Frontal cortex (tissue), 4 donors: ENCODE results near the gene PNKD. TPM values are rescaled to one million over a fixed set of nuclear protein-coding genes. Genes with fewer than 3 reads are reported as not detected.

Experiments used
- DNase-seq, 2 donors: peaks; one replicate each; pipeline ENCODE4 v3.0.0; 2012; ENCODE audit warnings: low spot score in 2 of 2
- FAIRE-seq: peaks from 2 replicates; lab custom pipeline; 2012; peaks lifted over from hg19 to GRCh38; lab: Jason Lieb, UNC
- total RNA-seq: library from RNA; depleted of rRNA; stranded (reverse); fragments of >200 nt; gene quantifications from one replicate; pipeline ENCODE4 v1.2.3, GENCODE V29; 2014
- donor health status: control.
- donor health status: control.
- donor health status: control.

Gene PNKD
- total RNA-seq, 1 donor from 2014 or later, result 15.1 TPM

DNA sequence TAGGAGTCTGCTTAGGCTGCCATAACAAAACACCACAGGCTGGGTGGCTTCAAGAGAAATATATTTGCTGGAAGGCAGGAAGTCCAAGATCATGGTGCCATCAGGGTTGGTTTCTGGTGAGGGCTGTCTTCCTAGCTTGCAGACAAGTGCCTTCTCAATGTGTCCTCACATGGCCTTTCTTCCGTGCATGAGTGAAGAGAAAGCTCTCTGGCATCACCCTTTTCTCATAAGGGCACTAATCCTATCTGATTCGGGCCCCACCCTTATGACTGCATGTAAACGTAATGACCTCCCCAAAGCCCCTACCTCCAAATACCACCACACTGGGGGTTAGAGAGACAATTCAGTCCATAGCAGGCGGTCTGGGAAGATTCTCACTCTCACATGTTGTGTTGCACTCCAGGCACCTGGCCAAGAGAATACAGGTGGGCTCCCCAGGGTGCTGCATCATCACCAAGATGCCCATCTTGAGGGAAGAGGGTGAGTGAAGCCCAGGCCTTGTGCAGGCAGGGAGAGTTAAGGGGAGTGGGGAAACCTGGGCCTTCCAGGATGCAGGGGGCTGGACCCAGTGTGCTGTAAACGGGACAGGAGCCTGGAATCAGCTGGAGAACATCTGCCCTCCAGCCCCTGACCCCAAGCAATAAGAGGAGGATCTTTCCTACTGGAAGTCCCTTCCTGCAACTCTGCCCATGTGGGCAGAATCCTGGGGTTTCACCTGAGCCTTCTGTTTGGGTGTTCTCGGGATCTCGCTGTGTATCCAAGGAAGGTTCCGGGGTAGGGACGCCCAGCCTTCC, 96.5 kb downstream of the PNKD start:
- no peak for FAIRE-seq
- no peak for DNase-seq

GRCh38 chr2:218367415-218368149, 97.3 kb downstream of the PNKD start:
- DNase-seq (peak; percentile 71 to 87), FAIRE-seq (no peak)

DNA sequence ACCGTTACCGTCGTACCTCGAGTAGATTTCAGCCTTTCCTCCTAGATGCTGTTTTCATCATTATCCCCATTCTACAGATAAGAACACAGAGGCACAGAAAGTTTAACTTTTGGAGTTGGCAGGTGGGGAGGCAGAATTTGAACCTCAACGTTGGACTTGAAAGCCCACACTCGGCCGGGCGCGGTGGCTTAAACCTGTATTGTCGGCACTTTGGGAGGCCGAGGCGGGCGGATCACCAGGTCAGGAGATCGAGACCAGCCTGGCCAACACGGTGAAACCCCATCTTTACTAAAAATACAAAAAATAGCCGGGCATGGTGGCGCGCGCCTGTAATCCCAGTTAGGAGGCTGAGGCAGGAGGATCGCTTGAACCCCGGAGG, 97.8 kb downstream of the PNKD start:
- FAIRE-seq, result no peak
- no peak for DNase-seq

DNA sequence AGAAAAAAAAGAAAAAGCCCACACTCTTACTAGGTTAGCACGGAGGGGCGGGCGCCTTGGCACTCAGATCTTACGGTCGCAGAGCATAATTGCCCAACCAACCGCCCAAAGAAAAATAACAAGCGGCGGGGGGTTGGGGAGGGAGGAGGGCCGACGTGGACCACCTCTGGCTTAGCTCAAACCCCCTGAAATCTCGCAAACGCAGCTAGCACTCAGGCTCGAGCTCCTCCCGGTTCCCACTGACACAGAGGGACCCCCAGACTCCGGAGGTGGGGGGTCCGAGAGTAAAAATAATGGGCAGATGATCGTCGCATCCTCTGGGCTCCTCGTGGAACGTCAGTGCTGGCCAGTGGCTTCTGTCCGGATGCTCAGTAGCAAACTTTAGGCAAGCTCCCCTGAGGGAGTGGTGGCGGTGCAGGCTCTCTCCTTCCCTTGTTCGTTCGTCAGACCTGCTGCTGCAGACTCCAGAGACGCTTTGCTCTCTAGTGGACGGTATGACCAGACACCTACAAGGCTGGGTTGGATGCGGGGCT, 98.4 kb downstream of the PNKD start:
- no peak for DNase-seq
- FAIRE-seq, result no peak

GRCh38 chr2:218369330-218369729, 99.0 kb downstream of the PNKD start:
- DNase-seq (no peak), FAIRE-seq (no peak)

DNA sequence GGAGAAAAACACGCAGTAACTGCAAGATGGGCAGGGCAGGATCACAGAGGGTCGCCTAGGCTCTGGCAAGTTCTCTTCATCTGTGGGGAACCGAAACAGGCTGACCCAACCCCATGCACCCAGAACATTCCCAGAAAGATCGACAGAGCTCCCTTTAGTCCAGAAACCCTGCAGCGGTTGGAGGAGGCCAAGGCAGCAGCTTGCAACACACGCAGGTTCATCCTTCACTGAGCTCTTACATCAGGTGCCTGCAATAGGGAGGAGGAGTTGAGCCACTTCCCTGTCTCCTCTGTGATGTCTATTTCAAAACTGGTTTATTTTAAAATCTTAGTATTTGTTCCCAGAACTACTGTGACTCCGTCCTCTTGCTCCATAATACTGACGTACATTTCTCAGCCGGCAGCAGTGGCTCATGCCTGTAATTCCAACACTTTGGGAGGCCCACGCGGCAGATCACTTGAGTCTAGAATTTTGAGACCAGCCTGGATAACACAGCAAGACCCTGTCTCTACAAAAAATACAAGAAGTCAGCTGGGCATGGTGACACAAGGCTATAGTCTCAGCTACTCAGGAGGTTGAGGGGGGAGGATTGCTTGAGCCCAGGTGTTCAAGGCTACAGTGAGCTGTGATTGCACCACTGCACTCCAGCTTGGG, 100.2 kb downstream of the PNKD start:
- no peak for DNase-seq
- no peak for FAIRE-seq

- FAIRE-seq, result no peak
- DNase-seq, result no peak
Observed at GRCh38 chr2:218371983-218372350, 101.6 kb downstream of the PNKD start.

- DNase-seq, result no peak
- FAIRE-seq, result no peak
Observed at GRCh38 chr2:218374795-218375194, 104.5 kb downstream of the PNKD start.

- DNase-seq (no peak), FAIRE-seq (no peak)
Observed at GRCh38 chr2:218375212-218375611, 104.9 kb downstream of the PNKD start.

DNA sequence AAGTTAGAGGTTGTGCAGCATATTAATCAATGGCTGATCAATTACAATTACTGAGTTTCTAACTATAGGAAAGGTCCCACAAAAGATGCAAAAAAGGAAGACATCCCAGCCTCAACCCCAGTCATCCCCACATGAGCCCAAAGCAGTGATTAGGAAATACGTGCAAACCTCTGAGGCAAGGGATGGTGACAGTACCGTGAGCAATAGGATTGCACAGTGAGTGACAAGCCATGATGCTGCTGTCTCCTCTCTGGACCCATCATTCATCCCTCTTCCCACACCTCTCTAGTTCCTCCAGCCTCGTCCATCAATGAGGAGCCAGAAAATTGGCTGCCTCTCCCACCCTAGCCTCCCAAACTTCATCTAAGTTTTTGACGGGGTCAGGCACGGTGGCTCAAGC, 107.7 kb downstream of the PNKD start:
- FAIRE-seq, result no peak
- DNase-seq, result no peak

DNA sequence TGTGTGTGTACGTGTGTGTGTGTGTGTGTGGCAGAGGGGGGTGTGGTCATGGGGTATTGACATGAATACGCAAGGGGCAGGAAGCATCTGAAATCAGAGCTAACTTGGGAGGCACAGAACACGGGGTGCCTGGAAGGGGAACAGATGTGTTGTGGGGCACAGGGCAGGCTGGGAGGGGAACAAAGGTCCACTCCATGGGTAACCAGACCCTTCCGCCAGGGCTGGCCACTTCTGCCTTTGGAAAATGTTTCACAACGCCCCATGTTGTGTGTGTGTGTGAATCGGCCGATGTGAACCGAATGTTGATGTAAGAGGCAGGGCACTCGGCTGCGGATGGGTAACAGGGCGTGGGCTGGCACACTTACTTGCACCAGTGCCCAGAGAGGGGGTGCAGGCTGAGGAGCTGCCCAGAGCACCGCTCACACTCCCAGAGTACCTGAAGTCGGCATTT, 111.6 kb downstream of the PNKD start, which contains the start of gene SLC11A1:
Gene SLC11A1 (plus strand): TSS at position 358 of the 451 bp plus-strand sequence. CDS start 96 bp downstream, outside the sequence.
- no peak for FAIRE-seq
- no peak for DNase-seq

DNA sequence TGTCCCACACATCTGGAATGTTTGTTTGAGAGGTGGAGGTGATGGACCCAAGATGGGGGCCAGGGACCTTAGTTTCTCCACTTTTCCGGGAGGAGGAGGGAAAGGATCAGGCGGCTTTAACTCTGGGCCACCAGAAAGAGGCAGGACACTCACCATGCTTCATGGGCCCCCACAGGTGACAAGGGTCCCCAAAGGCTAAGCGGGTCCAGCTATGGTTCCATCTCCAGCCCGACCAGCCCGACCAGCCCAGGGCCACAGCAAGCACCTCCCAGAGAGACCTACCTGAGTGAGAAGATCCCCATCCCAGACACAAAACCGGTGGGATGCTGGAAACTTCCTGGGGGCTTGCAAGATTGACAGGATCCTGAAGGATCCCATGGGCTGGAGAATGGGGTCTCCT, 112.5 kb downstream of the PNKD start:
- FAIRE-seq (no peak), DNase-seq (no peak)

GRCh38 chr2:218383892-218384519, 113.7 kb downstream of the PNKD start:
- no peak for DNase-seq
- no peak for FAIRE-seq

DNA sequence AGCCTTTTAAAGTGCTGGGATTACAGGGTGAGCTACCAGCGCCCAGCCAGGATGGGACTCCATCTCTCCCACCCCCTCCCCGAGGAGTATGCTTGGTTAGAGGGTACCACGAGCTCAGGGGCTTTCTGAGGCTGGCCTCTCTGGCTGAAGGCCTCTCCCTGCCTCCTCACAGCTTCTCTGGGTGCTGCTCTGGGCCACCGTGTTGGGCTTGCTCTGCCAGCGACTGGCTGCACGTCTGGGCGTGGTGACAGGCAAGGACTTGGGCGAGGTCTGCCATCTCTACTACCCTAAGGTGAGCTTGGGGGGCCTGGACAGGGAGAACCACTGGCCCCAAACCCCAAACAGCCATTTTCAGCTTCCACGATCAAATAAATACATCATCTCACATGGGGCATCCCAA, 114.7 kb downstream of the PNKD start:
- DNase-seq (no peak), FAIRE-seq (no peak)

DNA sequence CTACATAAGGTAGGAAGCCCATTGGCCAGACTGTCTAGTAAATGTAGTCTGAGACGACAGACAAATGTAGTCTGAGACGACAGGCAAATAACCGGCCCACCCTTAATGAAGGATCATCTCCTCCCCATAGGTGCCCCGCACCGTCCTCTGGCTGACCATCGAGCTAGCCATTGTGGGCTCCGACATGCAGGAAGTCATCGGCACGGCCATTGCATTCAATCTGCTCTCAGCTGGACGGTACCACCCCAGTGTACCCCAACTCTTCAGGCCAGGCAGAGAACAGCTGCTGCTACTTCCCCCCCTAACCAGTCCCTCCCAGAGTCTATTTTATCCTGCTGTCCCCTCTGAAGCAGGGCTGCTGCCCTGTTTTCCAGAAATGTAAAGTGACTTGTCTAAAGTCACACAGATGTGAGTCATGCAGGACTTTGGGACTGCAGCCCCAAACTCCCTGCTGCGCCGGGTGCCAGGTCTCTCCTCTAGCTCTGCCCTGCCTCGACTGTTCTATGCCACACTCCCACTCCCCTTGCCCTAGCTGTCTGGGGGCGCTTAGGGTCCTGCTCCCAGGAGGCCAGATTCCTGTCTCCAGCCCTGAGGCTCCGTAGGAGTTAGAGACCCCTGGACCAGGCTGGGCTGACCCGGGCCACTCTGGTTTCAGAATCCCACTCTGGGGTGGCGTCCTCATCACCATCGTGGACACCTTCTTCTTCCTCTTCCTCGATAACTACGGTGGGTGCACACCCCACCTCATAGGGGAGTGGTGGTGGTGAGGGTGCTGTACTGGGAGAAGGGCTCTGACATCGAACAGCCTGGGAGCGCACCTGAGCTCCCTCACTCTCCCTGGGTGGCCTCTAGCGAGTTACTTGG, 116.4 kb downstream of the PNKD start:
- FAIRE-seq (no peak), DNase-seq (no peak)

DNA sequence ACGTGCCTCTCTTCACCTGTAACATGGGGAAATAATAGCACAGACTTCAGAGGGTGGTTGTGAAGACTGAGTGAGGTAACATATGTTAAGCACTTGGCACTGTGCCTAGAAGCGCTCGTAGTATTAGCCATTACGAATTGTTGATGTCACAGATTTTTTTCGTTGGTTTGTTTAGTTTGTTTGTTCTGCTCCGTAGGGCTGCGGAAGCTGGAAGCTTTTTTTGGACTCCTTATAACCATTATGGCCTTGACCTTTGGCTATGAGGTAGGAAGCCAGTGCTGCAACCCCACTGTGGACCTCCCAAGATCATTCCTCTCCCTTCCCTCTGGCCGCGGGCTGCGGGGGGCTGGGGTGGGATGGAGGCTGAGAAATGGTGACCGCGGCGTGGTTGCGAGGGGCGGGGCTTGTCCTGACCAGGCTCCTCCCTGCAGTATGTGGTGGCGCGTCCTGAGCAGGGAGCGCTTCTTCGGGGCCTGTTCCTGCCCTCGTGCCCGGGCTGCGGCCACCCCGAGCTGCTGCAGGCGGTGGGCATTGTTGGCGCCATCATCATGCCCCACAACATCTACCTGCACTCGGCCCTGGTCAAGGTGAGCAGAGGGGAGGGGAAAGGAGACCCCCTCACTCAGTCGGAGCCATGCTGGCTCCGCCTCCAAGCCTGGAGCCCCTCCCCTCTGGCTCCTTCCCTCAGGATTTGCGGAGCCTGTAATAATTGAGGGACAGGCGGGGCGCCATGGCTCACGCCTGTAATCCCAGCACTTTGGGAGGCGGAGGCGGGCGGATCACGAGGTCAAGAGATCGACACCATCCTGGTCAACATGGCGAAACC, 117.3 kb downstream of the PNKD start:
- FAIRE-seq, result no peak
- DNase-seq, result peak in 1 of 2 donors; percentile 60

- no peak for DNase-seq
- FAIRE-seq, result no peak
Observed at GRCh38 chr2:218389333-218390150, 119.2 kb downstream of the PNKD start.
